HEK293 (cell line): ENCODE data around the gene LEO1.
"Not testable (repeated sequence)": the region's sequence is repeated elsewhere in the genome, so short reads cannot be mapped to it uniquely, and the experiment has no call there.

Experiments used
- CTCF ChIA-PET: fragments of 350-600 bp; formaldehyde crosslinking; extraction: SDS; loops from one replicate; lab custom pipeline; 2021; ENCODE audit warnings: antibody characterized with exemption; lab: Yijun Ruan, JAX
- POLR2A ChIA-PET: fragments of 300-600 bp; formaldehyde crosslinking; extraction: SDS; loops from one replicate; lab custom pipeline; 2020; ENCODE audit warnings: antibody characterized with exemption, inconsistent platforms; lab: Yijun Ruan, JAX
- H3K27ac ChIP-seq: fragments of 200-500 bp; sonication (Bioruptor generic); 2 replicates; pipeline ENCODE4 v1.5.1; 2014; ENCODE audit warnings: low read depth, low read length, control low read depth, inconsistent platforms; ENCODE audit errors: extremely low read depth
- H3K36me3 ChIP-seq, 2 experiments: fragments of 200-500 bp in 1 of 2; sonication (Bioruptor generic) in 1 of 2; 1 replicate in 1 of 2; 2 replicates in 1 of 2; pipeline ENCODE4 v1.5.1; 2014 to 2017; ENCODE audit warnings: inconsistent platforms in 2 of 2, low read length in 2 of 2; ENCODE audit not compliant: control insufficient read depth in 2 of 2, insufficient read depth in 1 of 2
- H3K4me1 ChIP-seq: fragments of 200-500 bp; sonication (Bioruptor generic); 2 replicates; pipeline ENCODE4 v1.5.1; 2014; ENCODE audit warnings: mild to moderate bottlenecking, low read length, inconsistent platforms; ENCODE audit not compliant: control insufficient read depth, insufficient read depth
- H3K4me3 ChIP-seq: 2 replicates; pipeline ENCODE4 v1.5.1; 2011; ENCODE audit warnings: low read depth, mild to moderate bottlenecking, control low read depth, low read length, moderate library complexity
- H3K9me3 ChIP-seq: fragments of 200-500 bp; sonication (Bioruptor generic); 2 replicates; pipeline ENCODE4 v1.5.1; 2014; ENCODE audit warnings: low read depth, low read length, inconsistent platforms; ENCODE audit not compliant: control insufficient read depth, insufficient read depth
- HOXD13 ChIP-seq: sonication (generic); formaldehyde crosslinking; IDR thresholded peaks from 2 replicates; pipeline ENCODE4 v1.8.0; 2022; ENCODE audit warnings: missing genetic modification reagents, borderline replicate concordance
- KLF7 ChIP-seq: fragments of 450-650 bp; formaldehyde crosslinking; IDR thresholded peaks from 2 replicates; pipeline ENCODE4 v1.5.1; 2016; ENCODE audit warnings: missing biosample characterization, missing genetic modification characterization, borderline replicate concordance
- MYNN ChIP-seq: fragments of 450-650 bp; formaldehyde crosslinking; IDR thresholded peaks from 2 replicates; pipeline ENCODE4 v1.5.1; 2016; ENCODE audit warnings: missing biosample characterization, missing genetic modification characterization, borderline replicate concordance
- MZF1 ChIP-seq: fragments of 450-650 bp; formaldehyde crosslinking; IDR thresholded peaks from 2 replicates; pipeline ENCODE4 v1.5.1; 2017; ENCODE audit warnings: missing biosample characterization, missing genetic modification characterization, borderline replicate concordance
- RBAK ChIP-seq: fragments of 450-650 bp; formaldehyde crosslinking; IDR thresholded peaks from 2 replicates; pipeline ENCODE4 v1.5.1; 2016; ENCODE audit warnings: missing biosample characterization, missing genetic modification characterization
- ZNF155 ChIP-seq: fragments of 450-650 bp; formaldehyde crosslinking; IDR thresholded peaks from 2 replicates; pipeline ENCODE4 v1.5.1; 2016; ENCODE audit warnings: missing biosample characterization, missing genetic modification characterization
- ZNF16 ChIP-seq: fragments of 450-650 bp; formaldehyde crosslinking; IDR thresholded peaks from 2 replicates; pipeline ENCODE4 v1.5.1; 2016; ENCODE audit warnings: low read depth, missing biosample characterization, missing genetic modification characterization
- ZNF404 ChIP-seq: fragments of 450-650 bp; formaldehyde crosslinking; IDR thresholded peaks from 2 replicates; pipeline ENCODE4 v1.5.1; 2017; ENCODE audit warnings: missing biosample characterization, missing genetic modification characterization
- ZNF621 ChIP-seq: fragments of 450-650 bp; formaldehyde crosslinking; IDR thresholded peaks from 2 replicates; pipeline ENCODE4 v1.5.1; 2017; ENCODE audit warnings: missing biosample characterization, missing genetic modification characterization
- ZNF677 ChIP-seq: fragments of 450-650 bp; IDR thresholded peaks from 2 replicates; pipeline ENCODE4 v1.5.0; 2018; ENCODE audit warnings: missing biosample characterization, mild to moderate bottlenecking, missing genetic modification characterization, moderate library complexity
- ZNF791 ChIP-seq: fragments of 450-650 bp; formaldehyde crosslinking; IDR thresholded peaks from 2 replicates; pipeline ENCODE4 v1.5.1; 2016; ENCODE audit warnings: missing biosample characterization, missing genetic modification characterization
- ZNF792 ChIP-seq: fragments of 450-650 bp; formaldehyde crosslinking; IDR thresholded peaks from 2 replicates; pipeline ENCODE4 v1.5.1; 2016; ENCODE audit warnings: missing biosample characterization, missing genetic modification characterization
- TF ChIP-seq, protein P1 (sequence below): fragments of 450-650 bp; formaldehyde crosslinking; IDR thresholded peaks from 2 replicates; pipeline ENCODE4 v1.5.1; 2017; ENCODE audit warnings: missing biosample characterization, missing genetic modification characterization
- TF ChIP-seq, protein P2 (sequence below): fragments of 450-650 bp; formaldehyde crosslinking; IDR thresholded peaks from 2 replicates; pipeline ENCODE4 v1.5.1; 2016; ENCODE audit warnings: missing biosample characterization, missing genetic modification characterization

Gene LEO1

DNA sequence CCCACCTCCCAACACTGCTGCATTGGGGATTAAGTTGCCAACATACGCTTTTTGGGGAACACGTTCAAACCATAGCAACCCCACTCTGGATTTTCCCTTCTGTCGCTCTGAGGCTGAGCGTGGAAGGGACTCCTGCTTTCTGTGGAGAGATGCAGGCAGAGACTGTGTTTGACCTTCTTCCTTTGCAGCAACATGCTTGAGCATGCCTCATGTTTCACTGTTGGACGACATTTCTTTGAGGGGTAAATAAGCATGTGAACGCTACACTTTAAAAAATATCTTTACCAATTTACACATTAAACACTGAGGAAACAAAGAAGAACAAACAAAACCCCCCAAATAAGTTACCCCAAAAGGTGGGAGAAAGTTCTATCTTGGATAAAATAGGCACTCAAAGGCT lies 33.2 kb upstream of the LEO1 start:
- no peaks in the 10 kb centered on the region for H3K9me3 ChIP-seq
- POLR2A ChIA-PET = interaction anchor here (0.6 kb wide), 1 partner anchor 99 kb away, joined by 3 read pairs; no protein-coding TSS in a partner anchor
- no peaks in the 10 kb centered on the region for H3K4me1 ChIP-seq
- no peak overlapping the region for H3K27ac ChIP-seq
- CTCF ChIA-PET = interaction anchor here (0.6 to 0.9 kb wide), 2 partner anchors 7 to 53 kb away, joined by 5 read pairs; no protein-coding TSS in a partner anchor
- no peaks in the 10 kb centered on the region for H3K36me3 ChIP-seq
- TF ChIP-seq ZNF404 (no peak), RBAK (tag by site-specific recombination) (no peak), ZNF621 (tag by site-specific recombination) (no peak), ZNF677 (tag by site-specific recombination) (no peak)
- no peak overlapping the region for H3K4me3 ChIP-seq

DNA sequence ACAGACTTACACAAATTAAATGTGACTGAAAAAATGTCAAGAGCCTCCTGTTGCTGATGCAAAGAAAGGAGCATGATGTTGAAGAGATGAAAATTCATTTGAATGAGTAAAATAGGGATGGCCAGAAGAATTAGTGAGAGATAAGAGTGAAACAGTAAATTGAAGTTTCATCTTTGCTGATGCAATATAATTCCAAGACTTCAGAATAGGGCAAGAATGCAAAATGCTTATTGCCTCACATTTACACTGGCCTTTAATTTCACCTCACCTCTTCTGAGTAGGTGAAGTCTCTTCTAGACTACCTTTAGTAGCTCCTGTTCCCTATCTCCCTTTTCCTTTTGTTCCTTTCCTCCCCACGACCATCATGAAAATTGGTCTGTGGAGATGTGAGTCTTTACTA lies 32.1 kb upstream of the LEO1 start:
- H3K9me3 ChIP-seq = no peaks in the 10 kb centered on the region
- TF ChIP-seq MYNN (no peak), ZNF791 (no peak), ZNF155 (no peak), ZNF792 (no peak)
- TF ChIP-seq, protein P1, sequence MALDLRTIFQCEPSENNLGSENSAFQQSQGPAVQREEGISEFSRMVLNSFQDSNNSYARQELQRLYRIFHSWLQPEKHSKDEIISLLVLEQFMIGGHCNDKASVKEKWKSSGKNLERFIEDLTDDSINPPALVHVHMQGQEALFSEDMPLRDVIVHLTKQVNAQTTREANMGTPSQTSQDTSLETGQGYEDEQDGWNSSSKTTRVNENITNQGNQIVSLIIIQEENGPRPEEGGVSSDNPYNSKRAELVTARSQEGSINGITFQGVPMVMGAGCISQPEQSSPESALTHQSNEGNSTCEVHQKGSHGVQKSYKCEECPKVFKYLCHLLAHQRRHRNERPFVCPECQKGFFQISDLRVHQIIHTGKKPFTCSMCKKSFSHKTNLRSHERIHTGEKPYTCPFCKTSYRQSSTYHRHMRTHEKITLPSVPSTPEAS = no peak
- TF ChIP-seq, all 188 proteins: peak for 0
- POLR2A ChIA-PET = no interaction called here
- no peaks in the 10 kb centered on the region for H3K4me1 ChIP-seq
- CTCF ChIA-PET = interaction anchor here (0.9 kb wide), 1 partner anchor 9 kb away, joined by 5 read pairs; no protein-coding TSS in a partner anchor
- no peak overlapping the region for H3K27ac ChIP-seq
- no peaks in the 10 kb centered on the region for H3K36me3 ChIP-seq
- no peak overlapping the region for H3K4me3 ChIP-seq

DNA sequence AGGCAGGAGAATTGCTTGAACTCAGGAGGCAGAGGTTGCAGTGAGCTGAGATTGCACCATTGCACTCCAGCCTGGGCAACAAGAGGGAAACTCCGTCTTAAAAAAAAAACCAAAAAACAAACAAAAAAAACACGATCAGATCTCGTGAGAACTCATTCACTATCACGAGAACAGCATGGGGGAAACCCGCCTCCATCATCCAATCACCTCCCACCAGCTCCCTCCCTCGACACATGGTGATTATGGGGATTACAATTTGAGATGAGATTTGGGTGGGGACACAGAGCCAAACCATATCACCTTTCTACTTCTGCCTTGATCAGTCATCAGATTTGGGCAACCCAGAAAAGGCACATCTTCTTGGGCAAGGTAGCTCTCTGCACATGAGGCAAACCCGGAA lies 31.5 kb upstream of the LEO1 start:
- H3K4me1 ChIP-seq, H3K27ac ChIP-seq, H3K4me3 ChIP-seq, H3K9me3 ChIP-seq, POLR2A ChIA-PET, H3K36me3 ChIP-seq, CTCF ChIA-PET: not testable (repeated sequence)

DNA sequence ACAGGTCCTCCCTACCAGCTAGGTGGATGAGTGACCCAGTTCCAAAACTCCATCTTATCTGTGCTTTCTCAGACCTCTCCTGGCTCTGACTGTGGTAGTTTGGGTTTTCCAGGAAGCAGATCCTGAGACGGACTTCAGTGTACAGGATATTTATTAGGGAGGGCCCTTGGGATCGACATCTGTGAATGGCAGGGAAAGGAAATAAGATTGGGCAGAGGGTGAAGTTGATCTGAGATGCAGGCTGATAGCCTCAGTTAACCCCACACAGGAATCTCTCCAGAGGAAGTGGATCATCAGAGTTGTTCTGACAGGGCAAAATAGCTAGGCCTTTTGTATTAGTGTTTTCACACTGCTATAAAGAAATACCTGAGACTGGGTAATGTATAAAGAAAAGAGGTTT lies 30.8 kb upstream of the LEO1 start:
- no peaks in the 10 kb centered on the region for H3K9me3 ChIP-seq
- H3K4me1 ChIP-seq = no peaks in the 10 kb centered on the region
- CTCF ChIA-PET = no interaction called here
- no peak overlapping the region for H3K27ac ChIP-seq
- no peaks in the 10 kb centered on the region for H3K36me3 ChIP-seq
- no peak overlapping the region for H3K4me3 ChIP-seq
- POLR2A ChIA-PET = no interaction called here
- TF ChIP-seq MZF1 (tag by site-specific recombination) (no peak), ZNF16 (tag by site-specific recombination) (no peak), KLF7 (tag by site-specific recombination) (no peak), HOXD13 (CRISPR knock-in tag) (no peak)
- TF ChIP-seq, protein P2, sequence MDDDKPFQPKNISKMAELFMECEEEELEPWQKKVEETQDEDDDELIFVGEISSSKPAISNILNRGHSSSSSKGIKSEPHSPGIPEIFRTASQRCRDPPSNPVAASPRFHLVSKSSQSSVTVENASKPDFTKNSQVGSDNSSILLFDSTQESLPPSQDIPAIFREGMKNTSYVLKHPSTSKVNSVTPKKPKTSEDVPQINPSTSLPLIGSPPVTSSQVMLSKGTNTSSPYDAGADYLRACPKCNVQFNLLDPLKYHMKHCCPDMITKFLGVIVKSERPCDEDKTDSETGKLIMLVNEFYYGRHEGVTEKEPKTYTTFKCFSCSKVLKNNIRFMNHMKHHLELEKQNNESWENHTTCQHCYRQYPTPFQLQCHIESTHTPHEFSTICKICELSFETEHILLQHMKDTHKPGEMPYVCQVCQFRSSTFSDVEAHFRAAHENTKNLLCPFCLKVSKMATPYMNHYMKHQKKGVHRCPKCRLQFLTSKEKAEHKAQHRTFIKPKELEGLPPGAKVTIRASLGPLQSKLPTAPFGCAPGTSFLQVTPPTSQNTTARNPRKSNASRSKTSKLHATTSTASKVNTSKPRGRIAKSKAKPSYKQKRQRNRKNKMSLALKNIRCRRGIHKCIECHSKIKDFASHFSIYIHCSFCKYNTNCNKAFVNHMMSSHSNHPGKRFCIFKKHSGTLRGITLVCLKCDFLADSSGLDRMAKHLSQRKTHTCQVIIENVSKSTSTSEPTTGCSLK (tag by site-specific recombination) = no peak
